HG02840 (cell line): Measurements from ENCODE around the gene TRPC3.
A peak's percentile ranks its signal among the peaks of the same experiment; 100 is the strongest.

Source experiments
- ATAC-seq: cut with Tn5 transposase; IDR thresholded peaks from one replicate; pipeline ENCODE4 v1.9.1; 2021; ENCODE audit warnings: mild to moderate bottlenecking, moderate library complexity, moderate number of reproducible peaks; ENCODE audit not compliant: unreplicated experiment, low FRiP score

TRPC3 gene

GRCh38 chr4:121879135-121879534 is 72.7 kb downstream of the TRPC3 start:
- no peak for ATAC-seq

GRCh38 chr4:121877041-121877773 is 74.7 kb downstream of the TRPC3 start:
- no peak for ATAC-seq

- no peak for ATAC-seq
Observed at GRCh38 chr4:121876070-121876469, 75.8 kb downstream of the TRPC3 start.

GRCh38 chr4:121875652-121876051 is 76.2 kb downstream of the TRPC3 start:
- ATAC-seq = no peak

- ATAC-seq = no peak
Observed at GRCh38 chr4:121873604-121874003, 78.3 kb downstream of the TRPC3 start.

- ATAC-seq = peak; percentile 100
Observed at GRCh38 chr4:121869841-121870822, 81.7 kb downstream of the TRPC3 start, which contains the start of gene BBS7. TSS of gene BBS7 (minus strand) at chr4:121870474. CDS start at chr4:121870313, 161 bp downstream.

GRCh38 chr4:121863799-121864198 is 88.1 kb downstream of the TRPC3 start:
- ATAC-seq = no peak

GRCh38 chr4:121861426-121861825 is 90.4 kb downstream of the TRPC3 start:
- ATAC-seq = no peak

- ATAC-seq = no peak
Observed at GRCh38 chr4:121860121-121860520, 91.7 kb downstream of the TRPC3 start.

- no peak for ATAC-seq
Observed at GRCh38 chr4:121851354-121851753, 100.5 kb downstream of the TRPC3 start.

GRCh38 chr4:121846662-121847061 is 105.2 kb downstream of the TRPC3 start:
- no peak for ATAC-seq

- ATAC-seq = no peak
Observed at GRCh38 chr4:121842862-121843261, 109.0 kb downstream of the TRPC3 start.

- ATAC-seq = no peak
Observed at GRCh38 chr4:121838136-121838535, 113.7 kb downstream of the TRPC3 start.

GRCh38 chr4:121829511-121829910 is 122.3 kb downstream of the TRPC3 start:
- ATAC-seq = no peak
